ENCODE data around the gene RALGAPA2. TPM values are rescaled to one million over a fixed set of nuclear protein-coding genes. Genes with fewer than 3 reads are reported as not detected.

RALGAPA2 gene
- total RNA-seq, 1 donor from 2014 or later, result 15.2 TPM

DNA sequence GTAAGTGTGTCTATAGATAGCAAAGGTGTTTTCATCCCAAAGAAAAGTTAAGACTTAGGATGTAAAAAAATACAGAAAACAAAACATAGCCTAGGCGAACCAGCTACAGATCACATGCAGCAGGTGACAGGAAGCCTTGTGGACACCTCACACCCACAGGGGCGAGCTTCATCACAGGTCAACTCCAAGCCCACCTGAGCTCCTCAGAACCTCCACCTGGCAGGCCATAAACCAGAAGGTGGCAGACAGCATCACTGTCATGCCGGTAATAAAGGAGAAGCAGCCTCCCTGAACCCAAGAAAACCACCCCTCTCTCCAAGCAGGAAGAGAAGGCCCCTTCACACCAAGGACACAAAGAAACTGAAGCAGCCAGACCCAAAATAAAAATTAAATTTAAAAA lies 1.0 kb downstream of the RALGAPA2 start:
- no peak for DNase-seq (ENCODE audit: extremely low spot score, unreplicated experiment)
- no peaks in the 10 kb centered on the region for H3K36me3 Mint-ChIP-seq (ENCODE audit: unreplicated experiment)
- peaks cover 7% of the 10 kb centered on the region for H3K27me3 Mint-ChIP-seq (ENCODE audit: unreplicated experiment)
- peaks cover 19% of the 10 kb centered on the region for H3K4me1 Mint-ChIP-seq (ENCODE audit: unreplicated experiment)
- TF ChIP-seq, protein P1, sequence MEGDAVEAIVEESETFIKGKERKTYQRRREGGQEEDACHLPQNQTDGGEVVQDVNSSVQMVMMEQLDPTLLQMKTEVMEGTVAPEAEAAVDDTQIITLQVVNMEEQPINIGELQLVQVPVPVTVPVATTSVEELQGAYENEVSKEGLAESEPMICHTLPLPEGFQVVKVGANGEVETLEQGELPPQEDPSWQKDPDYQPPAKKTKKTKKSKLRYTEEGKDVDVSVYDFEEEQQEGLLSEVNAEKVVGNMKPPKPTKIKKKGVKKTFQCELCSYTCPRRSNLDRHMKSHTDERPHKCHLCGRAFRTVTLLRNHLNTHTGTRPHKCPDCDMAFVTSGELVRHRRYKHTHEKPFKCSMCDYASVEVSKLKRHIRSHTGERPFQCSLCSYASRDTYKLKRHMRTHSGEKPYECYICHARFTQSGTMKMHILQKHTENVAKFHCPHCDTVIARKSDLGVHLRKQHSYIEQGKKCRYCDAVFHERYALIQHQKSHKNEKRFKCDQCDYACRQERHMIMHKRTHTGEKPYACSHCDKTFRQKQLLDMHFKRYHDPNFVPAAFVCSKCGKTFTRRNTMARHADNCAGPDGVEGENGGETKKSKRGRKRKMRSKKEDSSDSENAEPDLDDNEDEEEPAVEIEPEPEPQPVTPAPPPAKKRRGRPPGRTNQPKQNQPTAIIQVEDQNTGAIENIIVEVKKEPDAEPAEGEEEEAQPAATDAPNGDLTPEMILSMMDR (IDR thresholded peaks at IDR 0.05), result no peak
- no peaks in the 10 kb centered on the region for H3K9me3 Mint-ChIP-seq (ENCODE audit: unreplicated experiment)
- peak overlapping the region; percentile 52 for H3K27ac Mint-ChIP-seq (ENCODE audit: unreplicated experiment)
- peak overlapping the region; percentile 78 for H3K4me3 Mint-ChIP-seq (ENCODE audit: unreplicated experiment)

DNA sequence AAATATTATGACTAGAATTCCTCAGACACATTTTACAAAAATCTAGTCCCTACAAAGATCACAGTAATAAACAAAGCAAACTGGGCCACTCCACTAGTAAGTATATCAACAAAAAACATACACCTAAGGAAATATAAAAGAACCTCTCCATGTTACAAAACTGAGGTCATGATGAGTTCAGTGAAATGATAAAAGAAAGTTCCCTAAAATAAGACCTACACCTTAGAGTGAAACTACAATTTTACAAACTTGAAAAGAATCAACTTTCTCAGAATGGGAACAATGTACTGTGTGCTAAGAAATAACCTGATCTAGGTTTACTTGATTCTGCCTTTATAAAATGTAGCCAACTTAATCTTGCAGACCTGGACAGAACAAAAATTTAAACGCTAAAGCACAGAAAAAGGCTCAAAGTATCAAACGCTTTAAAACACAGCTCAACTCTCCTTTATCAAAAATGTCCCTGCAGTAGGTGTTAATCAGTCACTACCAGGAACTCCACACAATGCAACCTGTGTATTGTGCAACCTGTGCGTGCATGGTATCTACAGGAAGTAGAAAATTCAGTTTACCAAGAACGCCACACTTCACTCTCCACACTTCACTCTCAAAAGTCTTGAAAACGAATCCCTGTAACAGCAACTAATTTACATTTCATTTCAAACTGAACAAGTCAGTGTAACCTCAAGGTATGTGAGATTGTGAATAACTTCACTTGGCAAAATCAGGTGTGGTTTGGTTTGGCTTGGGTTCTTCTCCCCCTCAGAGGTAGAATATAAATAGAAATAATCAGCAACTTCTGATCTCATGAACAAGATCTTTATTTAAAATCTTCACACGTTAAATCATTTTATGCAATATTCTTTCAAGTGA lies 1.8 kb downstream of the RALGAPA2 start:
- TF ChIP-seq, protein P1 (IDR thresholded peaks at IDR 0.05), result no peak
- Mint-ChIP-seq H3K4me1 (ENCODE audit: unreplicated experiment) (peaks cover 19% of the 10 kb centered on the region), H3K27me3 (ENCODE audit: unreplicated experiment) (peaks cover 4% of the 10 kb centered on the region), H3K36me3 (ENCODE audit: unreplicated experiment) (no peaks in the 10 kb centered on the region), H3K4me3 (ENCODE audit: unreplicated experiment) (peak overlapping the region; percentile 30), H3K9me3 (ENCODE audit: unreplicated experiment) (no peaks in the 10 kb centered on the region), H3K27ac (ENCODE audit: unreplicated experiment) (no peak overlapping the region)
- DNase-seq (ENCODE audit: extremely low spot score, unreplicated experiment), result no peak

DNA sequence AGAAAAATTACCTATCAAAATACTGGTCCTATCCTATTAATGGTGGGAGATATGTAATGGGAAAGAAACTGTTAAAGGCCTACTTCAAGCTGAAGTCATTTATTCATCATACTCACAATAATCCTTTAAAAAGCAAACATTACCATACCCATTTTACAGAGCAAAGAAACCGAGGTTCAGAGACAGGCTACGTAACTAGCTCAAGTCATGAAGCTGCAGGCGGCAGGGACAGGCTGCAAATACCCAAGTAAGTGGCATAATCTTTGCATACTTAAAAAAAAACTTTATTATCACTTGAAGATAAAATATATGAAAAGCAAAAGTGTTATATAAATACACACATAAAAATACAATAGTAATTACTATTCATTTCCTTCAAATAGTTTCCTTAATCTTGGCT lies 2.6 kb downstream of the RALGAPA2 start:
- Mint-ChIP-seq H3K36me3 (ENCODE audit: unreplicated experiment) (no peaks in the 10 kb centered on the region), H3K9me3 (ENCODE audit: unreplicated experiment) (no peaks in the 10 kb centered on the region)
- TF ChIP-seq, protein P1 (IDR thresholded peaks at IDR 0.05), result no peak

DNA sequence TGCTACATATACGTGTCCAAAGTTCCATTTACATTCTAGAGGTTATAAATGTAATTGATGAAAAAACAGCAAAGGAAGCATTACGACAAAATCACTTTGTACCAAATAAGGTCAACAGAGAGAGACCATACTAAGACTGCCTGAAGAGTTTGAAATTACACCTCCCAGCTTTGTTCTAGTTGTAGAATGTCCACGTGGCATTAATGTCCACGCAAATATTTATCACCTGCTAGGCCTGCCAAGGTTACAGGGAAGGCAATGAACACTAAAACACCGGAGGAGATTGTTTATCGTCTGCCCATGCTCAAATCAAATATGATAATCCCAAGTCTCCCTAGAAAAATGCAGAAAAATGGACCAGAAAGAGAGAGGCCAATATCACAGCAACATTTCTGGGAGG lies 6.2 kb downstream of the RALGAPA2 start:
- no peaks in the 10 kb centered on the region for H3K9me3 Mint-ChIP-seq (ENCODE audit: unreplicated experiment)
- no peak for DNase-seq (ENCODE audit: extremely low spot score, unreplicated experiment)
- H3K36me3 Mint-ChIP-seq (ENCODE audit: unreplicated experiment), result peaks cover 2% of the 10 kb centered on the region
- H3K27ac Mint-ChIP-seq (ENCODE audit: unreplicated experiment), result no peak overlapping the region
- no peak overlapping the region for H3K4me3 Mint-ChIP-seq (ENCODE audit: unreplicated experiment)
- TF ChIP-seq, protein P1 (IDR thresholded peaks at IDR 0.05), result no peak
- H3K4me1 Mint-ChIP-seq (ENCODE audit: unreplicated experiment), result peaks cover 12% of the 10 kb centered on the region
- H3K27me3 Mint-ChIP-seq (ENCODE audit: unreplicated experiment), result peaks cover 14% of the 10 kb centered on the region

More for the DNA sequence above, 2.6 kb downstream of the RALGAPA2 start:
- peaks cover 19% of the 10 kb centered on the region for H3K4me1 Mint-ChIP-seq (ENCODE audit: unreplicated experiment)
- no peak for DNase-seq (ENCODE audit: extremely low spot score, unreplicated experiment)
- H3K27me3 Mint-ChIP-seq (ENCODE audit: unreplicated experiment), result peaks cover 5% of the 10 kb centered on the region
- no peak overlapping the region for H3K27ac Mint-ChIP-seq (ENCODE audit: unreplicated experiment)
- no peak overlapping the region for H3K4me3 Mint-ChIP-seq (ENCODE audit: unreplicated experiment)

Measured in osteocyte (in vitro differentiated cells).